SJCRH30 (cell line): ENCODE data around the gene CFAP410. TPM values are rescaled to one million over a fixed set of nuclear protein-coding genes. Genes with fewer than 3 reads are reported as not detected.
"Not testable (repeated sequence)": the region's sequence is repeated elsewhere in the genome, so short reads cannot be mapped to it uniquely, and the experiment has no call there.

Source experiments
- DNase-seq, 2 experiments: peaks; one replicate each; pipeline ENCODE4 v3.0.0-alpha.2; 2015 to 2020
- H3K27ac ChIP-seq: fragments of 250-450 bp; sonication (Bioruptor Pico); 2 replicates; pipeline ENCODE4 v1.5.1; 2020; ENCODE audit warnings: mild to moderate bottlenecking, moderate library complexity
- H3K27me3 ChIP-seq: fragments of 250-450 bp; sonication (Bioruptor Pico); 2 replicates; pipeline ENCODE4 v1.5.1; 2020; ENCODE audit warnings: mild to moderate bottlenecking, moderate library complexity
- H3K36me3 ChIP-seq: fragments of 250-450 bp; sonication (Bioruptor Pico); 2 replicates; pipeline ENCODE4 v1.5.1; 2020; ENCODE audit warnings: mild to moderate bottlenecking, moderate library complexity
- H3K4me1 ChIP-seq: fragments of 250-450 bp; sonication (Bioruptor Pico); 2 replicates; pipeline ENCODE4 v1.5.1; 2020; ENCODE audit warnings: mild to moderate bottlenecking, moderate library complexity
- H3K4me3 ChIP-seq: fragments of 250-450 bp; sonication (Bioruptor Pico); 2 replicates; pipeline ENCODE4 v1.5.1; 2020; ENCODE audit warnings: mild to moderate bottlenecking, moderate library complexity
- H3K9me3 ChIP-seq: fragments of 250-450 bp; sonication (Bioruptor Pico); replicated peaks from 2 replicates; pipeline ENCODE4 v1.5.1; 2020; ENCODE audit warnings: mild to moderate bottlenecking, moderate library complexity
- total RNA-seq: library from RNA; depleted of rRNA; stranded (reverse); fragments of >200 nt; shearing (Covaris generic); gene quantifications from 2 replicates; pipeline ENCODE4 v1.2.3, GENCODE V29; 2014

Gene CFAP410
- total RNA-seq, 1 experiment from 2014 or later, result 7.5 TPM

- no peak for DNase-seq
- Histone ChIP-seq H3K27ac (no peak overlapping the region), H3K9me3 (no peaks in the 10 kb centered on the region)
Observed at GRCh38 chr21:44375281-44375651, 36.1 kb upstream of the CFAP410 start.

GRCh38 chr21:44374601-44375280 is 35.6 kb upstream of the CFAP410 start:
- DNase-seq, result no peak
- H3K27ac ChIP-seq, result no peak overlapping the region
- no peaks in the 10 kb centered on the region for H3K9me3 ChIP-seq
- H3K4me1 ChIP-seq, result no peaks in the 10 kb centered on the region
- no peak overlapping the region for H3K4me3 ChIP-seq
- H3K36me3 ChIP-seq, result no peaks in the 10 kb centered on the region
- H3K27me3 ChIP-seq, result no peaks in the 10 kb centered on the region

More at GRCh38 chr21:44375281-44375651, 36.1 kb upstream of the CFAP410 start:
- no peaks in the 10 kb centered on the region for H3K36me3 ChIP-seq
- no peaks in the 10 kb centered on the region for H3K4me1 ChIP-seq
- H3K27me3 ChIP-seq, result no peaks in the 10 kb centered on the region
- no peak overlapping the region for H3K4me3 ChIP-seq

- no peak overlapping the region for H3K4me3 ChIP-seq
- H3K4me1 ChIP-seq, result no peaks in the 10 kb centered on the region
- no peaks in the 10 kb centered on the region for H3K36me3 ChIP-seq
- no peak overlapping the region for H3K27ac ChIP-seq
- DNase-seq, result no peak
- no peaks in the 10 kb centered on the region for H3K27me3 ChIP-seq
- H3K9me3 ChIP-seq, result no peaks in the 10 kb centered on the region
Observed at GRCh38 chr21:44372616-44373015, 33.4 kb upstream of the CFAP410 start.

- H3K9me3 ChIP-seq, result no peaks in the 10 kb centered on the region
- H3K27ac ChIP-seq, result no peak overlapping the region
- no peaks in the 10 kb centered on the region for H3K27me3 ChIP-seq
- no peaks in the 10 kb centered on the region for H3K36me3 ChIP-seq
- no peaks in the 10 kb centered on the region for H3K4me1 ChIP-seq
- no peak overlapping the region for H3K4me3 ChIP-seq
- no peak for DNase-seq
Observed at GRCh38 chr21:44371596-44371995, 32.4 kb upstream of the CFAP410 start.

GRCh38 chr21:44370786-44371410 is 31.7 kb upstream of the CFAP410 start:
- Histone ChIP-seq H3K27ac (no peak overlapping the region), H3K4me3 (no peak overlapping the region), H3K9me3 (no peaks in the 10 kb centered on the region), H3K36me3 (no peaks in the 10 kb centered on the region), H3K4me1 (no peaks in the 10 kb centered on the region), H3K27me3 (no peaks in the 10 kb centered on the region)
- no peak for DNase-seq

- Histone ChIP-seq H3K4me1 (no peaks in the 10 kb centered on the region), H3K4me3 (no peak overlapping the region)
Observed at GRCh38 chr21:44370027-44370735, 31.0 kb upstream of the CFAP410 start.

GRCh38 chr21:44368711-44369446 is 29.7 kb upstream of the CFAP410 start:
- no peaks in the 10 kb centered on the region for H3K9me3 ChIP-seq
- no peaks in the 10 kb centered on the region for H3K27me3 ChIP-seq
- H3K4me1 ChIP-seq, result no peaks in the 10 kb centered on the region
- no peak for DNase-seq
- no peak overlapping the region for H3K4me3 ChIP-seq
- H3K27ac ChIP-seq, result no peak overlapping the region
- no peaks in the 10 kb centered on the region for H3K36me3 ChIP-seq

More at GRCh38 chr21:44370027-44370735, 31.0 kb upstream of the CFAP410 start:
- Histone ChIP-seq H3K27ac (no peak overlapping the region), H3K9me3 (no peaks in the 10 kb centered on the region), H3K36me3 (no peaks in the 10 kb centered on the region), H3K27me3 (no peaks in the 10 kb centered on the region)
- DNase-seq, result no peak

GRCh38 chr21:44366586-44367211 is 27.5 kb upstream of the CFAP410 start:
- no peaks in the 10 kb centered on the region for H3K36me3 ChIP-seq
- H3K4me1 ChIP-seq, result no peaks in the 10 kb centered on the region
- no peak overlapping the region for H3K27ac ChIP-seq
- H3K9me3 ChIP-seq, result peaks cover 3% of the 10 kb centered on the region; the same call in 1 of the 2 replicates
- no peaks in the 10 kb centered on the region for H3K27me3 ChIP-seq
- no peak overlapping the region for H3K4me3 ChIP-seq
- DNase-seq, result no peak

GRCh38 chr21:44365967-44366585 is 26.9 kb upstream of the CFAP410 start:
- Histone ChIP-seq H3K4me3 (no peak overlapping the region), H3K27ac (no peak overlapping the region), H3K36me3 (no peaks in the 10 kb centered on the region), H3K27me3 (no peaks in the 10 kb centered on the region), H3K4me1 (no peaks in the 10 kb centered on the region), H3K9me3 (peaks cover 3% of the 10 kb centered on the region; the same call in 1 of the 2 replicates)
- no peak for DNase-seq

- Histone ChIP-seq H3K9me3 (peaks cover 3% of the 10 kb centered on the region; the same call in 1 of the 2 replicates), H3K4me1 (no peaks in the 10 kb centered on the region), H3K36me3 (no peaks in the 10 kb centered on the region), H3K4me3 (no peak overlapping the region), H3K27ac (no peak overlapping the region), H3K27me3 (no peaks in the 10 kb centered on the region)
- no peak for DNase-seq
Observed at GRCh38 chr21:44365251-44365966, 26.2 kb upstream of the CFAP410 start.

- Histone ChIP-seq H3K36me3 (no peaks in the 10 kb centered on the region), H3K4me3 (no peak overlapping the region), H3K27me3 (no peaks in the 10 kb centered on the region), H3K27ac (no peak overlapping the region), H3K4me1 (no peaks in the 10 kb centered on the region), H3K9me3 (peaks cover 3% of the 10 kb centered on the region; the same call in 1 of the 2 replicates)
- DNase-seq, result no peak
Observed at GRCh38 chr21:44364151-44365053, 25.2 kb upstream of the CFAP410 start.

- no peak for DNase-seq
- Histone ChIP-seq H3K4me3 (no peak overlapping the region), H3K36me3 (no peaks in the 10 kb centered on the region), H3K27me3 (no peaks in the 10 kb centered on the region), H3K4me1 (no peaks in the 10 kb centered on the region), H3K27ac (no peak overlapping the region), H3K9me3 (peaks cover 3% of the 10 kb centered on the region; the same call in 1 of the 2 replicates)
Observed at GRCh38 chr21:44363278-44363677, 24.1 kb upstream of the CFAP410 start.

GRCh38 chr21:44361903-44362302 is 22.7 kb upstream of the CFAP410 start:
- not testable (repeated sequence) for H3K4me3 ChIP-seq, H3K9me3 ChIP-seq, H3K4me1 ChIP-seq, H3K36me3 ChIP-seq, H3K27me3 ChIP-seq, H3K27ac ChIP-seq, DNase-seq
